ENCODE data around the gene STAMBPL1. TPM values are rescaled to one million over a fixed set of nuclear protein-coding genes. Genes with fewer than 3 reads are reported as not detected.

Gene STAMBPL1
- total RNA-seq, 1 donor from 2014 or later = 6.8 TPM

GRCh38 chr10:88936656-88937055, 56.6 kb downstream of the STAMBPL1 start:
- Histone ChIP-seq H3K9me3 (no peaks in the 10 kb centered on the region), H3K36me3 (peaks cover 43% of the 10 kb centered on the region), H3K4me3 (no peak overlapping the region), H3K27me3 (no peaks in the 10 kb centered on the region), H3K27ac (no peak overlapping the region), H3K4me1 (peaks cover 14% of the 10 kb centered on the region)
- DNase-seq = no peak
- intact Hi-C loops (cut with DNase I) = loop anchor here (10.0 kb wide), 2 partner anchors 102 to 278 kb away; no protein-coding TSS in a partner anchor
- no peak for TF ChIP-seq CTCF (IDR thresholded peaks at IDR 0.05)
- ATAC-seq = no peak

- no peak for ATAC-seq
- H3K4me3 ChIP-seq = no peak overlapping the region
- peaks cover 44% of the 10 kb centered on the region for H3K36me3 ChIP-seq
- H3K9me3 ChIP-seq = no peaks in the 10 kb centered on the region
- DNase-seq = no peak
- no peak for TF ChIP-seq CTCF (IDR thresholded peaks at IDR 0.05)
- no peaks in the 10 kb centered on the region for H3K27me3 ChIP-seq
- peaks cover 8% of the 10 kb centered on the region for H3K4me1 ChIP-seq
- intact Hi-C loops (cut with DNase I) = loop anchor here (10.0 kb wide), 2 partner anchors 103 to 277 kb away; no protein-coding TSS in a partner anchor
- H3K27ac ChIP-seq = no peak overlapping the region
These were observed 58.0 kb downstream of the STAMBPL1 start for GRCh38 chr10:88938039-88938438.

GRCh38 chr10:88938938-88939337, 58.9 kb downstream of the STAMBPL1 start:
- Histone ChIP-seq H3K4me3 (no peak overlapping the region), H3K27ac (no peak overlapping the region), H3K4me1 (peaks cover 8% of the 10 kb centered on the region), H3K27me3 (no peaks in the 10 kb centered on the region), H3K9me3 (no peaks in the 10 kb centered on the region), H3K36me3 (peaks cover 53% of the 10 kb centered on the region)
- DNase-seq (no peak), ATAC-seq (no peak)
- no peak for TF ChIP-seq CTCF (IDR thresholded peaks at IDR 0.05)
- intact Hi-C loops (cut with DNase I) = loop anchor here (10.0 kb wide), 2 partner anchors 104 to 276 kb away; no protein-coding TSS in a partner anchor

GRCh38 chr10:88941026-88941425, 61.0 kb downstream of the STAMBPL1 start:
- no peak overlapping the region for H3K4me3 ChIP-seq
- H3K9me3 ChIP-seq = no peaks in the 10 kb centered on the region
- H3K4me1 ChIP-seq = no peaks in the 10 kb centered on the region
- peaks cover 61% of the 10 kb centered on the region for H3K36me3 ChIP-seq
- TF ChIP-seq CTCF (IDR thresholded peaks at IDR 0.05) = no peak
- no peak for ATAC-seq
- intact Hi-C loops (cut with DNase I) = loop anchor here (5.0 kb wide), 1 partner anchor 41 kb away; no protein-coding TSS in a partner anchor
- H3K27me3 ChIP-seq = no peaks in the 10 kb centered on the region
- no peak overlapping the region for H3K27ac ChIP-seq
- DNase-seq = no peak

GRCh38 chr10:88943778-88944177, 63.7 kb downstream of the STAMBPL1 start:
- TF ChIP-seq CTCF (IDR thresholded peaks at IDR 0.05) = no peak
- no peak for ATAC-seq
- no peak for DNase-seq
- intact Hi-C loops (cut with DNase I) = loop anchor here (5.0 kb wide), 1 partner anchor 39 kb away; no protein-coding TSS in a partner anchor
- H3K27ac ChIP-seq = no peak overlapping the region
- peaks cover 39% of the 10 kb centered on the region for H3K36me3 ChIP-seq
- no peaks in the 10 kb centered on the region for H3K4me1 ChIP-seq
- H3K27me3 ChIP-seq = no peaks in the 10 kb centered on the region
- H3K4me3 ChIP-seq = no peak overlapping the region
- H3K9me3 ChIP-seq = no peaks in the 10 kb centered on the region

- no peaks in the 10 kb centered on the region for H3K4me1 ChIP-seq
- intact Hi-C loops (cut with DNase I) = loop anchor here (5.0 kb wide), 1 partner anchor 37 kb away; no protein-coding TSS in a partner anchor
These were observed 64.8 kb downstream of the STAMBPL1 start for GRCh38 chr10:88944813-88945212.

More at GRCh38 chr10:88944813-88945212, 64.8 kb downstream of the STAMBPL1 start:
- no peak for ATAC-seq
- Histone ChIP-seq H3K27ac (no peak overlapping the region), H3K36me3 (peaks cover 29% of the 10 kb centered on the region), H3K27me3 (no peaks in the 10 kb centered on the region), H3K4me3 (no peak overlapping the region), H3K9me3 (no peaks in the 10 kb centered on the region)
- no peak for DNase-seq
- TF ChIP-seq CTCF (IDR thresholded peaks at IDR 0.05) = no peak

Measured in upper lobe of right lung (tissue), 1 donor.